HepG2 (cell line): ENCODE results near the gene ZNF629. TPM values are rescaled to one million over a fixed set of nuclear protein-coding genes. Genes with fewer than 3 reads are reported as not detected.
A peak's percentile ranks its signal among the peaks of the same experiment; 100 is the strongest.

ENCODE experiments used
- EZH2 ChIP-seq: conservative IDR thresholded peaks from 2 replicates; pipeline ENCODE4 v1.6.1; 2012; ENCODE audit warnings: mild to moderate bottlenecking, low read depth, low read length, moderate library complexity
- FOXP1 ChIP-seq, 2 experiments: fragments of 450-650 bp in 1 of 2; IDR thresholded peaks; 2 replicates each; pipeline ENCODE4 v1.6.1; 2017 to 2018; ENCODE audit warnings: antibody characterized with exemption in 1 of 2
- IKZF1 ChIP-seq: fragments of 450-650 bp; IDR thresholded peaks from 2 replicates; pipeline ENCODE4 v1.7.1; 2016
- KAT8 ChIP-seq: IDR thresholded peaks from 2 replicates; pipeline ENCODE4 v1.6.1; 2016; ENCODE audit warnings: missing genetic modification reagents, missing compliant biosample characterization
- KLF16 ChIP-seq, 2 experiments: sonication (generic) in 1 of 2; formaldehyde crosslinking in 1 of 2; IDR thresholded peaks; 2 replicates each; pipeline versions ENCODE4 v1.6.1 to v1.8.0; 2016 to 2023; ENCODE audit warnings: missing genetic modification reagents in 2 of 2, missing compliant biosample characterization in 1 of 2
- MAF1 ChIP-seq: sonication (generic); formaldehyde crosslinking; IDR thresholded peaks from 2 replicates; pipeline ENCODE4 v1.5.0; 2020; ENCODE audit warnings: missing genetic modification reagents, borderline replicate concordance
- NFYC ChIP-seq: IDR thresholded peaks from 2 replicates; pipeline ENCODE4 v1.6.1; 2016; ENCODE audit warnings: missing genetic modification reagents, missing compliant biosample characterization
- SNRNP70 ChIP-seq: fragments of 200-400 bp; formaldehyde crosslinking; IDR thresholded peaks from 2 replicates; pipeline ENCODE4 v1.6.1; 2017; ENCODE audit warnings: mild to moderate bottlenecking, low read depth, low read length, moderate library complexity
- SP140L ChIP-seq: sonication (generic); formaldehyde crosslinking; IDR thresholded peaks from 2 replicates; pipeline ENCODE4 v1.4.0; 2020; ENCODE audit warnings: missing genetic modification reagents, borderline replicate concordance
- SP5 ChIP-seq: IDR thresholded peaks from 2 replicates; pipeline ENCODE4 v1.6.1; 2016; ENCODE audit warnings: low read depth, borderline replicate concordance
- ZFP36L2 ChIP-seq: sonication (generic); formaldehyde crosslinking; IDR thresholded peaks from 2 replicates; pipeline ENCODE4 v1.4.0; 2020; ENCODE audit warnings: missing genetic modification reagents
- ZNF143 ChIP-seq: sonication (generic); formaldehyde crosslinking; IDR thresholded peaks from 2 replicates; pipeline ENCODE4 v1.4.0; 2020; ENCODE audit warnings: missing genetic modification reagents
- ZNF34 ChIP-seq: sonication (generic); formaldehyde crosslinking; IDR thresholded peaks from 2 replicates; pipeline ENCODE4 v1.4.0; 2020; ENCODE audit warnings: mild to moderate bottlenecking, missing genetic modification reagents, borderline replicate concordance
- ZNF501 ChIP-seq: sonication (generic); formaldehyde crosslinking; IDR thresholded peaks from 2 replicates; pipeline ENCODE4 v1.5.1; 2020; ENCODE audit warnings: mild to moderate bottlenecking, moderate library complexity, missing genetic modification reagents
- ZNF713 ChIP-seq: sonication (generic); formaldehyde crosslinking; IDR thresholded peaks from 2 replicates; pipeline ENCODE4 v1.4.0; 2020; ENCODE audit warnings: mild to moderate bottlenecking, missing genetic modification reagents
- ZNF773 ChIP-seq: sonication (generic); formaldehyde crosslinking; IDR thresholded peaks from 2 replicates; pipeline ENCODE4 v1.4.0; 2020; ENCODE audit warnings: missing genetic modification reagents, borderline replicate concordance
- ZNF777 ChIP-seq: sonication (generic); formaldehyde crosslinking; IDR thresholded peaks from 2 replicates; pipeline ENCODE4 v1.4.0; 2020; ENCODE audit warnings: missing genetic modification reagents
- polyA plus RNA-seq, 8 experiments: library from polyadenylated mRNA; depleted of rRNA in 3 of 8; stranded (reverse) in 7 of 8; unstranded in 1 of 8; fragments of >200 nt; fragmentation: Illumina TruSeq in 4 of 8; extraction: Trizol in 4 of 8; gene quantifications; 2 replicates each; pipeline versions ENCODE4 v1.2.1 to v1.2.3, GENCODE V29; 2011 to 2016; ENCODE audit warnings: low read depth in 4 of 8, missing spikeins in 1 of 8, mixed read lengths in 1 of 8; ENCODE audit not compliant: insufficient read depth in 1 of 8
- total RNA-seq, 5 experiments: library from RNA; depleted of rRNA; stranded (reverse); fragments of >200 nt; fragmentation: Illumina TruSeq; extraction: Trizol; gene quantifications; 2 replicates each; pipeline ENCODE4 v1.2.3, GENCODE V29; 2016; ENCODE audit warnings: low read depth in 1 of 5
- TF ChIP-seq, protein P1 (sequence below): sonication (generic); formaldehyde crosslinking; IDR thresholded peaks from 2 replicates; pipeline ENCODE4 v1.4.0; 2020; ENCODE audit warnings: missing genetic modification reagents, borderline replicate concordance
- TF ChIP-seq, protein P2 (sequence below): sonication (generic); formaldehyde crosslinking; IDR thresholded peaks from 2 replicates; pipeline ENCODE4 v1.8.1; 2023; ENCODE audit warnings: mild to moderate bottlenecking, moderate library complexity, missing genetic modification reagents
- TF ChIP-seq, protein P3 (sequence below): IDR thresholded peaks from 2 replicates; pipeline ENCODE4 v1.6.1; 2012; ENCODE audit warnings: inconsistent platforms
- TF ChIP-seq, protein P4 (sequence below): sonication (generic); formaldehyde crosslinking; IDR thresholded peaks from 2 replicates; pipeline ENCODE4 v1.5.0; 2020; ENCODE audit warnings: mild to moderate bottlenecking, low read depth, missing genetic modification reagents, borderline replicate concordance
- TF ChIP-seq, protein P5 (sequence below): sonication (generic); formaldehyde crosslinking; IDR thresholded peaks from 2 replicates; pipeline ENCODE4 v1.5.1; 2020; ENCODE audit warnings: mild to moderate bottlenecking, missing genetic modification reagents, moderate library complexity

The ZNF629 gene
- total and polyA plus RNA-seq, 2 of the 13 experiments (the other 11 are each of a cell fraction or from before 2014, with no cell fraction given) = 6.1 to 16.5 TPM

DNA sequence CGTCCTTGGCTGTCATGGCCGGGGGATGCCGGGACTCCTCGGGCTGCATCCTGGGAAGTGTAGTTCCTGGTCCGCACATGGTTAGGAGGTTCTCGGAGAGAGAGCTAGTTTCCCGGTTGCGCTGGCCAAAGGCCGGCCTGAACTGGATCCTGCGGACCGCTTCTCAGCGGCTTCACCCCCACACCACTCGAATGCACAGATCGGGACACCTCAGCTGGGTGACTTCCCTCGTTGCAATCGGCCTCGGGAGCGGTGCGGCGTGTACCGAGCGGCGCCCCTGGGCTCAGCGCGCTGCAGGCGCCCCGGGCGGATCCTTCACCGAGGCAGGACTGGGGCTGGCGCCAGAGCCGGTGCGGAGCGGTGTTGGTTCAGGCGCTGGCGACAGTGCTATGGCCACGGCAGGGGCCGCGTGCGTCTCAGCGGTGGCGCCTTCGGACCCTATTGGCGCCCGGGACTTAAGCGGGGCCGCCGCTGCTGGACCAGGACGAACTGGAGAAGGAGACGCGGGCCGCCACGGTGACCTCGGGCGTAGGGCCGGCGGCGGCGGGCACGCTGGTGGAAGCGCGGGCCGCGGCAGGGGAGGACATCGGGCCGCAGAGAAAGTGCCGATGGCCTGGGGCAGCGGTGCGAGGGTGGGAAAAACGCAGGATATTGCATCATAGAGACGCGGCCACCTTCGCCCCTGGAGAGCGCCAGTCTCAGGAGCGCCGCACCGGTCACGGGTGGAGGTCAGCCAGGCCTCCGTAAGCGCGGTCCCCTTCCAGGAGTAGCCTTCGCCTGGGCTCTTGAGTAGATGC lies 11.4 kb downstream of the ZNF629 start (continued):
- TF ChIP-seq, protein P1, sequence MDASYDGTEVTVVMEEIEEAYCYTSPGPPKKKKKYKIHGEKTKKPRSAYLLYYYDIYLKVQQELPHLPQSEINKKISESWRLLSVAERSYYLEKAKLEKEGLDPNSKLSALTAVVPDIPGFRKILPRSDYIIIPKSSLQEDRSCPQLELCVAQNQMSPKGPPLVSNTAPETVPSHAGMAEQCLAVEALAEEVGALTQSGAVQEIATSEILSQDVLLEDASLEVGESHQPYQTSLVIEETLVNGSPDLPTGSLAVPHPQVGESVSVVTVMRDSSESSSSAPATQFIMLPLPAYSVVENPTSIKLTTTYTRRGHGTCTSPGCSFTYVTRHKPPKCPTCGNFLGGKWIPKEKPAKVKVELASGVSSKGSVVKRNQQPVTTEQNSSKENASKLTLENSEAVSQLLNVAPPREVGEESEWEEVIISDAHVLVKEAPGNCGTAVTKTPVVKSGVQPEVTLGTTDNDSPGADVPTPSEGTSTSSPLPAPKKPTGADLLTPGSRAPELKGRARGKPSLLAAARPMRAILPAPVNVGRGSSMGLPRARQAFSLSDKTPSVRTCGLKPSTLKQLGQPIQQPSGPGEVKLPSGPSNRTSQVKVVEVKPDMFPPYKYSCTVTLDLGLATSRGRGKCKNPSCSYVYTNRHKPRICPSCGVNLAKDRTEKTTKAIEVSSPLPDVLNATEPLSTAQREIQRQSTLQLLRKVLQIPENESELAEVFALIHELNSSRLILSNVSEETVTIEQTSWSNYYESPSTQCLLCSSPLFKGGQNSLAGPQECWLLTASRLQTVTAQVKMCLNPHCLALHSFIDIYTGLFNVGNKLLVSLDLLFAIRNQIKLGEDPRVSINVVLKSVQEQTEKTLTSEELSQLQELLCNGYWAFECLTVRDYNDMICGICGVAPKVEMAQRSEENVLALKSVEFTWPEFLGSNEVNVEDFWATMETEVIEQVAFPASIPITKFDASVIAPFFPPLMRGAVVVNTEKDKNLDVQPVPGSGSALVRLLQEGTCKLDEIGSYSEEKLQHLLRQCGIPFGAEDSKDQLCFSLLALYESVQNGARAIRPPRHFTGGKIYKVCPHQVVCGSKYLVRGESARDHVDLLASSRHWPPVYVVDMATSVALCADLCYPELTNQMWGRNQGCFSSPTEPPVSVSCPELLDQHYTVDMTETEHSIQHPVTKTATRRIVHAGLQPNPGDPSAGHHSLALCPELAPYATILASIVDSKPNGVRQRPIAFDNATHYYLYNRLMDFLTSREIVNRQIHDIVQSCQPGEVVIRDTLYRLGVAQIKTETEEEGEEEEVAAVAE (CRISPR knock-in tag) = peak; percentile 45
- TF ChIP-seq ZNF143 (peak; percentile 100), SNRNP70 (no peak), NFYC (CRISPR knock-in tag) (peak; percentile 51), MAF1 (peak; percentile 46; the same call in 1 of the 2 replicates), ZFP36L2 (no peak; the same call in none of the 2 replicates), FOXP1 (IDR thresholded peaks at IDR 0.05) (no peak), FOXP1 (CRISPR knock-in tag; IDR thresholded peaks at IDR 0.05) (0 out of 2 replicates have a peak, but pooled peaks have one; percentile 6), KAT8 (CRISPR knock-in tag) (peak; percentile 54; the same call in 1 of the 2 replicates), KLF16 (CRISPR knock-in tag; IDR thresholded peaks at IDR 0.05) (peak; percentile 76 to 94; a peak in 2 of 4 replicates), ZNF777 (CRISPR knock-in tag) (no peak; the same call in 1 of the 2 replicates), ZNF501 (CRISPR knock-in tag) (peak; percentile 99), EZH2 (no peak), ZNF773 (CRISPR knock-in tag) (0 out of 2 replicates have a peak, but pooled peaks have one; percentile 23), SP140L (CRISPR knock-in tag) (no peak), SP5 (CRISPR knock-in tag) (no peak; the same call in 1 of the 2 replicates), ZNF34 (CRISPR knock-in tag) (peak; percentile 98; the same call in 1 of the 2 replicates), ZNF713 (CRISPR knock-in tag) (no peak), IKZF1 (no peak)
- TF ChIP-seq, protein P2, sequence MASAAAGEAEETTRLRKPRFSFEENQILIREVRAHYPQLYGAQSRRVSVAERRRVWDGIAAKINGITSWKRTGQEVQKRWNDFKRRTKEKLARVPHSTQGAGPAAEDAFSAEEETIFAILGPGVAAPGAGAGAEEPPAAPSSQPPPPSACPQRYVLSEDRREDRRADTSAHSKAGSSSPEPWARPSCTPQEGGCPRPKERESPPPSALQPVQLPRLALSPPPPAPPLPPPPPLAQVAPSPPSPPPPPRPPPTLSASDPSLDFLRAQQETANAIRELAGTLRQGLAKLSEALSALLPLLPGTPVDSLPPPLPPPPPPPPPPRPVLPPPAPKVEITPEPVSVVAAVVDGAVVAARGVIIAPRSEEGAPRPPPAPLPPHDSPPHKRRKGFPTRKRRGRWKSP (CRISPR knock-in tag) = peak; percentile 94
- TF ChIP-seq, protein P3, sequence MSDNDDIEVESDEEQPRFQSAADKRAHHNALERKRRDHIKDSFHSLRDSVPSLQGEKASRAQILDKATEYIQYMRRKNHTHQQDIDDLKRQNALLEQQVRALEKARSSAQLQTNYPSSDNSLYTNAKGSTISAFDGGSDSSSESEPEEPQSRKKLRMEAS = peak; percentile 89
- TF ChIP-seq, protein P4, sequence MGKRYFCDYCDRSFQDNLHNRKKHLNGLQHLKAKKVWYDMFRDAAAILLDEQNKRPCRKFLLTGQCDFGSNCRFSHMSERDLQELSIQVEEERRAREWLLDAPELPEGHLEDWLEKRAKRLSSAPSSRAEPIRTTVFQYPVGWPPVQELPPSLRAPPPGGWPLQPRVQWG (CRISPR knock-in tag) = no peak
- TF ChIP-seq, protein P5, sequence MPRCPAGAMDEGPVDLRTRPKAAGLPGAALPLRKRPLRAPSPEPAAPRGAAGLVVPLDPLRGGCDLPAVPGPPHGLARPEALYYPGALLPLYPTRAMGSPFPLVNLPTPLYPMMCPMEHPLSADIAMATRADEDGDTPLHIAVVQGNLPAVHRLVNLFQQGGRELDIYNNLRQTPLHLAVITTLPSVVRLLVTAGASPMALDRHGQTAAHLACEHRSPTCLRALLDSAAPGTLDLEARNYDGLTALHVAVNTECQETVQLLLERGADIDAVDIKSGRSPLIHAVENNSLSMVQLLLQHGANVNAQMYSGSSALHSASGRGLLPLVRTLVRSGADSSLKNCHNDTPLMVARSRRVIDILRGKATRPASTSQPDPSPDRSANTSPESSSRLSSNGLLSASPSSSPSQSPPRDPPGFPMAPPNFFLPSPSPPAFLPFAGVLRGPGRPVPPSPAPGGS = peak; percentile 91
